Measurements from ENCODE around the gene ARHGAP24. TPM values are rescaled to one million over a fixed set of nuclear protein-coding genes. Genes with fewer than 3 reads are reported as not detected.

ARHGAP24 gene
- total and polyA plus RNA-seq, 2 donors (not counting 1 experiment from before 2014, with no cell fraction given) = 48.4 to 141 TPM

DNA sequence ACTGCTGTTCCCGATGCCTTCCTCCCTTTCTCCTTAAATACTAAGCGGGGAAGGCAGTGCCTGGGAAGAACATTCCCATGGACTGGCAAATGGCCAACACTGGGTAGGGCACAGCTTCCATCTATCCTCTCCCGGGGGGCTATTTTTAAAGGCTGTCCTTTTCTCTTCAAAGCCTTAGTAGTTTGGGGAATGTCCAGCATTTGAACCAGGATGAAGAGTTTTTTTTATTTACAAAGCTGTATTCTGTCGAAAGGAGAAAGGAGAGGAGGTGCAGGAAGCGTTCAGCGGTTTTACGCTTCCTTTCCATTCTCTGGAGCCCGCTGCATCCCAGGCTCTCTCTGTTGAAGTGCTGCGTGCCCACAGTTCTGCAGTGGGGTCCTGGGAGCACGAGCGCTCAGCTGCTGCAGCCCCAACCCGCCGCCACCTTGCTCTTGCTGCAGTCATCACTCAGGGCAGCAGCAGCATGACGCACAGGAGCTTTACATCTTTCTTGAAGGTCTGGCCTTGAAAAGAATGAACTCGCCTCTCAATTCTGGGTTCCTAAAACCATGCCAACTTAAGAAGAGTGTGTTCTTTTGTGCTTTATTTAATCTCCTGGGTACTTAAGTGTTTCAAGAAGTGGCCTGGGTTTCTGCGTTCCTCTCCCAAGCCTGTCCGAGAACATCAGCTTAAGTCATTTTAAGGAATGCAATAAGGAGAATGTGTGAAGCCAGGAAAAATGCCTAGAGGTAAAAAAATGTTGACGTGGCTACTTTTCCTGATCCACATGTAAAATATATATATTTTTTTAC, 457.7 kb downstream of the ARHGAP24 start:
- ChIA-PET POLR2A (no interaction called here), CTCF (interaction anchor here (0.8 kb wide), 1 partner anchor 111 kb away, joined by 3 read pairs; no protein-coding TSS in a partner anchor)
- no peak overlapping the region for H3K9ac ChIP-seq (ENCODE audit: low read length)
- H3K27ac Mint-ChIP-seq = no peak overlapping the region
- WGBS (ENCODE audit: insufficient coverage) = 29% methylated on average over 12 of the region's 18 CpGs
- H3K9me3 Mint-ChIP-seq (ENCODE audit: insufficient read depth) = no peaks in the 10 kb centered on the region
- H3K27ac ChIP-seq (ENCODE audit: low read length in 2 of 2) = no peak overlapping the region
- H3K9me3 ChIP-seq (ENCODE audit: control extremely low read depth in 1 of 3, control insufficient read depth in 2 of 3, insufficient read depth in 1 of 3, low read length in 2 of 3) = no peaks in the 10 kb centered on the region
- H3K27me3 ChIP-seq (replicated peaks in 1 of 4; ENCODE audit: control extremely low read depth in 1 of 4, control insufficient read depth in 3 of 4, insufficient read depth in 4 of 4, low read length in 3 of 4) = no peaks in the 10 kb centered on the region
- intact Hi-C loops (cut with micrococcal nuclease) = no loop called here
- H2AFZ ChIP-seq (ENCODE audit: insufficient read depth, low read depth, low read length, poor library complexity, severe bottlenecking) = no peak overlapping the region
- H3K36me3 ChIP-seq (replicated peaks in 1 of 2; ENCODE audit: control extremely low read depth in 1 of 2, control insufficient read depth in 1 of 2, extremely low read depth in 1 of 2, insufficient read depth in 2 of 2, low read length in 1 of 2) = no peaks in the 10 kb centered on the region
- H3K4me2 ChIP-seq (replicated peaks; ENCODE audit: low read depth, low read length, poor library complexity, severe bottlenecking) = no peak overlapping the region
- no peaks in the 10 kb centered on the region for H3K27me3 Mint-ChIP-seq
- H3K79me2 ChIP-seq (ENCODE audit: control insufficient read depth, insufficient read depth, low read length) = no peaks in the 10 kb centered on the region
- ATAC-seq (ENCODE audit: low read depth) = no peak
- H3K4me1 ChIP-seq (ENCODE audit: control insufficient read depth in 2 of 2, insufficient read depth in 2 of 2, low read length in 2 of 2) = peaks cover 21 to 24% of the 10 kb centered on the region in 2 donors
- H3K4me1 Mint-ChIP-seq = peaks cover 31% of the 10 kb centered on the region
- DNase-seq = no peak
- H3K4me3 ChIP-seq (ENCODE audit: control extremely low read depth in 1 of 5, extremely low read depth in 1 of 5, insufficient read depth in 1 of 5, low read depth in 2 of 5, low read length in 4 of 5) = no peak overlapping the region
- no peaks in the 10 kb centered on the region for H4K20me1 ChIP-seq (ENCODE audit: control insufficient read depth, insufficient read depth, low read length, poor library complexity, severe bottlenecking)
- TF ChIP-seq EZH2 (IDR thresholded peaks at IDR 0.05; ENCODE audit: borderline replicate concordance, insufficient read depth, low read depth, low read length, poor library complexity, severe bottlenecking) (no peak), CTCF (IDR thresholded peaks at IDR 0.05) (no peak)
- H3K4me3 Mint-ChIP-seq = no peak overlapping the region

DNA sequence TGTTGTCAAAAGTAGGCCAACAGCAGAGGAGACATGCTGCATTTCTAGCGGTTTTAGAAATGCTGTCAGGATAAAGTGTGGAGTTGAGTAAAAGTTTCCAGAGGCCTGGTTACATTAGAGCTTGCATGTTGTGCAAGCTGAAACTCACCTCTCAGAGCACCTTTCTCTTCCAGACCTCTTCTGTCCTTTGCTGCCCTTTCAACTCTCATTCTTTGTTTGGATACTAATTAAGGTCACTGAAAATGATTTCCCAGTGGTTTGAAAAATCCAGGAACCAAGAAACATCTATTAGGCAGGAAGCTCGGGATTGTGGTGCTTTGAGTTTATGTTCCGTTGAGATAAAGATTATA, 458.3 kb downstream of the ARHGAP24 start:
- Histone ChIP-seq H3K4me2 (replicated peaks; ENCODE audit: low read depth, low read length, poor library complexity, severe bottlenecking) (no peak overlapping the region), H3K36me3 (replicated peaks in 1 of 2; ENCODE audit: control extremely low read depth in 1 of 2, control insufficient read depth in 1 of 2, extremely low read depth in 1 of 2, insufficient read depth in 2 of 2, low read length in 1 of 2) (no peaks in the 10 kb centered on the region), H3K4me1 (ENCODE audit: control insufficient read depth in 2 of 2, insufficient read depth in 2 of 2, low read length in 2 of 2) (peaks cover 15 to 18% of the 10 kb centered on the region in 2 donors), H2AFZ (ENCODE audit: insufficient read depth, low read depth, low read length, poor library complexity, severe bottlenecking) (no peak overlapping the region), H3K4me3 (ENCODE audit: control extremely low read depth in 1 of 5, extremely low read depth in 1 of 5, insufficient read depth in 1 of 5, low read depth in 2 of 5, low read length in 4 of 5) (no peak overlapping the region), H3K9me3 (ENCODE audit: control extremely low read depth in 1 of 3, control insufficient read depth in 2 of 3, insufficient read depth in 1 of 3, low read length in 2 of 3) (no peaks in the 10 kb centered on the region), H4K20me1 (ENCODE audit: control insufficient read depth, insufficient read depth, low read length, poor library complexity, severe bottlenecking) (no peaks in the 10 kb centered on the region), H3K9ac (ENCODE audit: low read length) (no peak overlapping the region), H3K79me2 (ENCODE audit: control insufficient read depth, insufficient read depth, low read length) (no peaks in the 10 kb centered on the region), H3K27me3 (replicated peaks in 1 of 4; ENCODE audit: control extremely low read depth in 1 of 4, control insufficient read depth in 3 of 4, insufficient read depth in 4 of 4, low read length in 3 of 4) (no peaks in the 10 kb centered on the region), H3K27ac (ENCODE audit: low read length in 2 of 2) (no peak overlapping the region)
- ChIA-PET CTCF (interaction anchor here (0.8 to 1.4 kb wide), 2 partner anchors 110 to 136 kb away, joined by 3 read pairs; no protein-coding TSS in a partner anchor), POLR2A (no interaction called here)
- no peaks in the 10 kb centered on the region for H3K9me3 Mint-ChIP-seq (ENCODE audit: insufficient read depth)
- TF ChIP-seq EZH2 (IDR thresholded peaks at IDR 0.05; ENCODE audit: borderline replicate concordance, insufficient read depth, low read depth, low read length, poor library complexity, severe bottlenecking) (no peak), CTCF (IDR thresholded peaks at IDR 0.05) (no peak)
- no CpG with 5 or more reads among the region's 3 CpGs for WGBS (ENCODE audit: insufficient coverage)
- no peak overlapping the region for H3K27ac Mint-ChIP-seq
- ATAC-seq (ENCODE audit: low read depth) = no peak
- H3K27me3 Mint-ChIP-seq = no peaks in the 10 kb centered on the region
- no peak for DNase-seq
- no peak overlapping the region for H3K4me3 Mint-ChIP-seq
- intact Hi-C loops (cut with micrococcal nuclease) = no loop called here
- H3K4me1 Mint-ChIP-seq = peaks cover 27% of the 10 kb centered on the region
